ENCODE data around the gene FRYL.

DNA sequence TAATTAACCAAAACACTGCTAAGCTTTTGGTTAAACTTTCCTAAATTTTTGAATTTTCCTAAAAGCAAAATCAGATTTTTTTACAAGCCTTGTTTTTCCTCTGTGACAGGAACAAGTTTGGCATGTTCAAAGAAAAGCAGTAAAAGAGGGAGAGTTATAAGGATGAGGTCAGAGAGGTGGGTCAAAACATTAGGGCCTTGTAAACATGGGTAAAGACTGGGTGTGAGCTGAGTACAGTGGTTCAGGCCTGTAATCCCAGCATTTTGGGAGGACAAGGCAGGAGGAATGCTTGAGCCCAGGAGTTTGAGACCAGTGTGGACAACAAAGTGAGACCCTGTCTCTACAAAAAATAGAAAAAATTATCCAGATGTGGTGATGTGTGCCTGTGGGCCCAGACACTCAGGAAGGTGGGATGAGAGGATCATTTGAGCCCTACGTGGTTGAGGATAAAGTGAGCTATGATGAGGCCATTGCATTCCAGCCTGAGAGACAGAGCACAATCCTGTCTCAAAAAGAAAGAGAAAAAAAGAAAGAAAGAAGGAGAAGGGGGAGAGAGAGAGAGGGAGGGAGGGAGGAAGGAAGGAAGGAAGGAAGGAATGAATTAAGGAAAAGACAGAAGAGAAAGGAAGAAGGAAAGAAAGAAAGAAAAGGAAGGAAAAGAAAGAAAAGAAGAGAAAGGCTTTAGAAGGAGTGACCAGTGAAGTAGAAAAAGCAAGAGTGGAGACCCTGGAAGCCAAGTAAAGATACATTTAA lies 17.0 kb upstream of the FRYL start:
- TF ChIP-seq EZH2 (IDR thresholded peaks at IDR 0.05) (no peak), POLR2AphosphoS5 (IDR thresholded peaks at IDR 0.05; ENCODE audit: borderline replicate concordance, low read depth, low read length) (no peak)

All from SK-N-MC (cell line).